ENCODE results near the gene CRYZL1.

CRYZL1 gene

GRCh38 chr21:33542640-33543504 lies 98.7 kb downstream of the CRYZL1 start, which contains the start of gene SON:
SON (plus strand) TSS chr21:33543038; CDS start chr21:33543093, 55 bp downstream.
- peak; percentile 63 to 100 (median 99) for DNase-seq

- DNase-seq = peak; percentile 15 to 84 (median 71)
Observed at GRCh38 chr21:33541756-33542639, 99.5 kb downstream of the CRYZL1 start, which contains the start of gene GART. GART (minus strand) TSS chr21:33542117; CDS start chr21:33539315, 2,802 bp downstream.

- DNase-seq = no peak
Observed at GRCh38 chr21:33541105-33541711, 100.3 kb downstream of the CRYZL1 start.

GRCh38 chr21:33540711-33541104 lies 100.8 kb downstream of the CRYZL1 start:
- DNase-seq = no peak

GRCh38 chr21:33539616-33540015 lies 101.9 kb downstream of the CRYZL1 start:
- no peak for DNase-seq

All from amygdala (tissue), 56 donors.